ENCODE measurements around the gene HIF1A. TPM values are rescaled to one million over a fixed set of nuclear protein-coding genes. Genes with fewer than 3 reads are reported as not detected.

HIF1A gene
- total and polyA plus RNA-seq, 10 of the 15 experiments (the other 5 are each of a cell fraction or from before 2014, with no cell fraction given), result 18.3 to 97.0 (median 75.3) TPM

GRCh38 chr14:61705017-61705416, 9.7 kb downstream of the HIF1A start:
- ATAC-seq (peak; percentile 4; the same call in 2 of the 3 replicates), FAIRE-seq (no peak), DNase-seq (ENCODE audit: low read depth, low spot score) (no peak)
- CTCF ChIA-PET, result interaction anchor here (1.8 to 3.6 kb wide), 2 partner anchors 44 to 230 kb away, joined by 4 to 12 read pairs; no protein-coding TSS in a partner anchor
- H3K4me1 ChIP-seq (ENCODE audit: control insufficient read depth, insufficient read depth, low read length), result peaks cover 9% of the 10 kb centered on the region; the same call in 1 of the 2 replicates
- peaks cover 89% of the 10 kb centered on the region for H3K79me2 ChIP-seq (ENCODE audit: control insufficient read depth, insufficient read depth, low read length)
- no peaks in the 10 kb centered on the region for H3K27me3 ChIP-seq (replicated peaks in 1 of 2; ENCODE audit: control insufficient read depth in 2 of 2, insufficient read depth in 2 of 2, low read length in 1 of 2)
- 6% methylated on average over 1 of the region's 1 CpG for WGBS (ENCODE audit: insufficient coverage, insufficient replicate concordance, low lambda C conversion rate, missing lambda C conversion rate)
- SMC1A ChIA-PET (ENCODE audit: uncharacterized antibody, unreplicated experiment), result interaction anchor here (0.6 to 3.9 kb wide), 9 partner anchors 11 to 201 kb away, joined by 3 to 38 read pairs (median 7); no protein-coding TSS in a partner anchor
- H3K36me3 ChIP-seq (ENCODE audit: control insufficient read depth in 2 of 2, insufficient read depth in 2 of 2, low read length in 1 of 2), result no peaks in the 10 kb centered on the region; a peak in 1 of 4 replicates
- H3K4me2 ChIP-seq (ENCODE audit: control insufficient read depth, insufficient read depth), result no peak overlapping the region
- intact Hi-C loops (cut with micrococcal nuclease; ENCODE audit: unreplicated experiment), result no loop called here
- RAD21 ChIA-PET (ENCODE audit: unreplicated experiment), result interaction anchor here (1.2 to 4.3 kb wide), 7 partner anchors 11 to 44 kb away, joined by 4 to 28 read pairs (median 10); no protein-coding TSS in a partner anchor
- no peak overlapping the region for H2AFZ ChIP-seq (ENCODE audit: control insufficient read depth, low read depth, low read length)
- peaks cover 2% of the 10 kb centered on the region; the same call in 2 of the 3 replicates for H3K9me3 ChIP-seq (replicated peaks; ENCODE audit: control insufficient read depth, insufficient read depth, low read length)
- H3K27ac ChIP-seq (ENCODE audit: control insufficient read depth, insufficient read depth), result no peak overlapping the region
- in situ Hi-C loops (cut with MboI), result no loop called here
- peaks cover 6% of the 10 kb centered on the region; the same call in 1 of the 2 replicates for H4K20me1 ChIP-seq (ENCODE audit: control insufficient read depth, insufficient read depth)
- POLR2A ChIA-PET, result interaction anchor here (0.6 to 2.1 kb wide), 6 partner anchors 9 to 75 kb away, joined by 3 to 13 read pairs (median 6); partner anchors contain the start of gene HIF1A
- BruUV-seq (replicated peaks), result no TSS peak
- no peak overlapping the region for H3K9ac ChIP-seq (ENCODE audit: control insufficient read depth, insufficient read depth, low read length)
- H3K4me3 ChIP-seq, result peak overlapping the region; percentile 18; the same call in 1 of the 2 replicates
- no peak for TF ChIP-seq EP300 (IDR thresholded peaks at IDR 0.05; ENCODE audit: borderline replicate concordance in 1 of 2, control insufficient read depth in 1 of 2, low read depth in 2 of 2, low read length in 2 of 2)
- TF ChIP-seq ZBTB33 (IDR thresholded peaks at IDR 0.05), result no peak
- TF ChIP-seq ESRRA (IDR thresholded peaks at IDR 0.05; ENCODE audit: low read length), result no peak
- TF ChIP-seq CHD1 (IDR thresholded peaks at IDR 0.05; ENCODE audit: low read depth, low read length), result no peak
- TF ChIP-seq DPF2 (IDR thresholded peaks at IDR 0.05), result no peak
- TF ChIP-seq TBL1XR1 (IDR thresholded peaks at IDR 0.05; ENCODE audit: low read depth, low read length), result no peak
- TF ChIP-seq EZH2 (IDR thresholded peaks at IDR 0.05; ENCODE audit: borderline replicate concordance, control insufficient read depth, low read depth, low read length), result no peak
- TF ChIP-seq NR2C2 (IDR thresholded peaks at IDR 0.05; ENCODE audit: borderline replicate concordance, control insufficient read depth, insufficient read length, low read depth), result no peak

All from GM12878 (cell line).